PC-3 (cell line): ENCODE data around the gene NCEH1. TPM values are rescaled to one million over a fixed set of nuclear protein-coding genes. Genes with fewer than 3 reads are reported as not detected.

Source experiments
- ATAC-seq: fragments of 200-7000 bp; cut with Tn5 transposase; 2 replicates; pipeline ENCODE4 v1.9.1; 2020; ENCODE audit warnings: mild to moderate bottlenecking, moderate library complexity
- BruUV-seq: library from RNA; stranded (reverse); fragments of 400-500 nt; replicated peaks from 2 replicates; lab custom pipeline; 2021; lab: Mats Ljungman, UMichigan
- CTCF ChIA-PET: fragments of 300-600 bp; sonication (Branson Sonifier 250); formaldehyde crosslinking; loops from one replicate; lab custom pipeline; 2022; ENCODE audit warnings: antibody characterized with exemption; lab: Charles Lee
- POLR2A ChIA-PET: fragments of 300-600 bp; sonication (Branson Sonifier 250); formaldehyde crosslinking; loops from one replicate; lab custom pipeline; 2022; ENCODE audit warnings: antibody characterized with exemption; ENCODE audit not compliant: unreplicated experiment; lab: Charles Lee
- DNase-seq: peaks from one replicate; pipeline ENCODE4 v3.0.0-alpha.2; 2015
- H2AFZ ChIP-seq: fragments of 300-600 bp; sonication (generic); 2 replicates; pipeline ENCODE4 v1.6.0; 2016; ENCODE audit warnings: antibody characterized with exemption, low read length
- H3F3A ChIP-seq: fragments of 300-600 bp; sonication (generic); one replicate; pipeline ENCODE4 v1.6.0; 2017; ENCODE audit warnings: antibody characterized with exemption, low read length, control low read depth, mild to moderate bottlenecking; ENCODE audit not compliant: unreplicated experiment
- H3K27ac ChIP-seq: fragments of 300-600 bp; sonication (generic); 2 replicates; pipeline ENCODE4 v1.5.1; 2016; ENCODE audit warnings: mild to moderate bottlenecking, low read length
- H3K27me3 ChIP-seq: fragments of 300-600 bp; sonication (generic); 2 replicates; pipeline ENCODE4 v1.6.1; 2016; ENCODE audit warnings: low read length, mixed read lengths
- H3K36me3 ChIP-seq: fragments of 300-600 bp; sonication (generic); 2 replicates; pipeline ENCODE4 v1.6.1; 2016; ENCODE audit warnings: low read depth, mixed run types, low read length, mixed read lengths
- H3K4me1 ChIP-seq: fragments of 300-600 bp; sonication (generic); 2 replicates; pipeline ENCODE4 v1.5.1; 2016; ENCODE audit warnings: low read length; ENCODE audit not compliant: insufficient read depth
- H3K4me2 ChIP-seq: fragments of 300-600 bp; sonication (generic); 2 replicates; pipeline ENCODE4 v1.6.0; 2016; ENCODE audit warnings: low read length
- H3K4me3 ChIP-seq: fragments of 300-600 bp; sonication (generic); 2 replicates; pipeline ENCODE4 v1.5.1; 2016; ENCODE audit warnings: mild to moderate bottlenecking, low read length, mixed read lengths
- H3K79me2 ChIP-seq: fragments of 300-600 bp; sonication (generic); 2 replicates; pipeline ENCODE4 v1.6.1; 2017; ENCODE audit warnings: low read length, mixed read lengths
- H3K9ac ChIP-seq: fragments of 300-600 bp; sonication (generic); 2 replicates; pipeline ENCODE4 v1.6.0; 2016; ENCODE audit warnings: mild to moderate bottlenecking, low read length
- H3K9me2 ChIP-seq: fragments of 300-600 bp; sonication (generic); replicated peaks from 2 replicates; pipeline ENCODE4 v1.6.1; 2016; ENCODE audit warnings: mixed run types, low read length, mixed read lengths
- H3K9me3 ChIP-seq: fragments of 300-600 bp; sonication (generic); 2 replicates; pipeline ENCODE4 v1.6.1; 2016; ENCODE audit warnings: low read length, mixed read lengths
- H4K20me1 ChIP-seq: fragments of 300-600 bp; sonication (generic); 2 replicates; pipeline ENCODE4 v1.6.1; 2016; ENCODE audit warnings: low read length, mixed read lengths
- CTCF ChIP-seq: fragments of 300-600 bp; sonication (generic); conservative IDR thresholded peaks from 2 replicates; pipeline ENCODE4 v1.5.1; 2017; ENCODE audit warnings: antibody characterized with exemption, low read depth, mild to moderate bottlenecking, low read length
- EZH2 ChIP-seq: fragments of 300-600 bp; sonication (generic); IDR thresholded peaks from one replicate; pipeline ENCODE4 v1.6.1; 2017; ENCODE audit warnings: antibody characterized with exemption, mild to moderate bottlenecking, low read length; ENCODE audit not compliant: unreplicated experiment
- EZH2phosphoT487 ChIP-seq: fragments of 300-600 bp; sonication (generic); IDR thresholded peaks from 2 replicates; pipeline ENCODE4 v1.6.1; 2018; ENCODE audit warnings: mild to moderate bottlenecking, antibody characterized with exemption, low read length, borderline replicate concordance
- intact Hi-C: fragments of 100-400 bp; cut with micrococcal nuclease; formaldehyde crosslinking; loops from 2 replicates; pipeline ENCODE4 v1.9.0; 2023
- total RNA-seq: library from RNA; depleted of rRNA; stranded (reverse); fragments of >200 nt; gene quantifications from 2 replicates; pipeline ENCODE4 v1.2.3, GENCODE V29; 2014

Gene NCEH1
- total RNA-seq, 1 experiment from 2014 or later: 28.2 TPM

GRCh38 chr3:172679599-172679998, 31.3 kb downstream of the NCEH1 start:
- peaks cover 16% of the 10 kb centered on the region for H3K36me3 ChIP-seq
- TF ChIP-seq EZH2: no peak
- no peak for TF ChIP-seq CTCF
- no peak for TF ChIP-seq EZH2phosphoT487
- peaks cover 83% of the 10 kb centered on the region for H3K79me2 ChIP-seq
- H3K4me3 ChIP-seq: no peak overlapping the region
- ChIA-PET CTCF (no interaction called here), POLR2A (interaction anchor here (0.6 kb wide), 1 partner anchor 69 kb away, joined by 5 read pairs; no protein-coding TSS in a partner anchor)
- 0 out of 2 replicates have a peak, but pooled peaks cover 4% of the 10 kb centered on the region for H4K20me1 ChIP-seq
- no peaks in the 10 kb centered on the region for H3K9me2 ChIP-seq
- H3K9ac ChIP-seq: no peak overlapping the region
- no peak for ATAC-seq
- H2AFZ ChIP-seq: no peak overlapping the region
- no peak overlapping the region for H3K27ac ChIP-seq
- H3F3A ChIP-seq: no peaks in the 10 kb centered on the region
- no peaks in the 10 kb centered on the region for H3K27me3 ChIP-seq
- peaks cover 19% of the 10 kb centered on the region for H3K4me1 ChIP-seq
- no TSS peak for BruUV-seq
- no peak overlapping the region for H3K4me2 ChIP-seq
- H3K9me3 ChIP-seq: no peaks in the 10 kb centered on the region
- intact Hi-C loops: no loop called here
- DNase-seq: no peak

DNA sequence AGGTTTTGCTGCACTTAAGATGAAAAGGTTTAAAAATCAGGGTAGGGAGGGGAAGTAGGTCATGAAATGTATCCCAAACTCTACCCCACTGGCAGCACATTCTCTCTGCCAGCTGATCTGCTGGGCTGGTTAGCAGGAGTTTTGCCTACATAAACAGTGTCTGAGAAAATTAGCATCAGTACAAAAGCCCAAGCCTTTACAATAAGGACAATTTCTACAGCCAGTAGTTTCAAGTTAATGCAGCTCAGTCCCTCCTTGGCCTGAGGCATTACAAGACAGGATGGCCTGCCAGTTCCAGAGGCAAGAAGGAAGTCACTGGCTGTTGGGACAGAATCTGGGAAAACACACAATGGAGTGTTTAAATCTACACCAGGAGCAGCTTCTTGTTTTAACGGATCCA, 32.8 kb downstream of the NCEH1 start:
- 0 out of 2 replicates have a peak, but pooled peaks cover 4% of the 10 kb centered on the region for H4K20me1 ChIP-seq
- H3K36me3 ChIP-seq: peaks cover 16% of the 10 kb centered on the region
- DNase-seq: peak; percentile 37
- POLR2A ChIA-PET: interaction anchor here (0.5 kb wide), 1 partner anchor 72 kb away, joined by 10 read pairs; no protein-coding TSS in a partner anchor
- CTCF ChIA-PET: interaction anchor here (1.0 to 1.1 kb wide), 2 partner anchors 33 to 54 kb away, joined by 4 to 6 read pairs; partner anchors contain the start of gene NCEH1
- H3K27me3 ChIP-seq: no peaks in the 10 kb centered on the region
- H3K9me3 ChIP-seq: no peaks in the 10 kb centered on the region
- H3K27ac ChIP-seq: no peak overlapping the region
- H3K4me3 ChIP-seq: no peak overlapping the region
- no peak for TF ChIP-seq EZH2
- no peak for TF ChIP-seq CTCF
- TF ChIP-seq EZH2phosphoT487: no peak
- no peaks in the 10 kb centered on the region for H3F3A ChIP-seq
- no peaks in the 10 kb centered on the region for H3K9me2 ChIP-seq
- intact Hi-C loops: no loop called here
- no peak overlapping the region for H2AFZ ChIP-seq
- no peak overlapping the region for H3K4me2 ChIP-seq
- BruUV-seq: no TSS peak
- no peak overlapping the region for H3K9ac ChIP-seq
- ATAC-seq: peak; percentile 41
- peaks cover 85% of the 10 kb centered on the region for H3K79me2 ChIP-seq
- peaks cover 31% of the 10 kb centered on the region for H3K4me1 ChIP-seq

DNA sequence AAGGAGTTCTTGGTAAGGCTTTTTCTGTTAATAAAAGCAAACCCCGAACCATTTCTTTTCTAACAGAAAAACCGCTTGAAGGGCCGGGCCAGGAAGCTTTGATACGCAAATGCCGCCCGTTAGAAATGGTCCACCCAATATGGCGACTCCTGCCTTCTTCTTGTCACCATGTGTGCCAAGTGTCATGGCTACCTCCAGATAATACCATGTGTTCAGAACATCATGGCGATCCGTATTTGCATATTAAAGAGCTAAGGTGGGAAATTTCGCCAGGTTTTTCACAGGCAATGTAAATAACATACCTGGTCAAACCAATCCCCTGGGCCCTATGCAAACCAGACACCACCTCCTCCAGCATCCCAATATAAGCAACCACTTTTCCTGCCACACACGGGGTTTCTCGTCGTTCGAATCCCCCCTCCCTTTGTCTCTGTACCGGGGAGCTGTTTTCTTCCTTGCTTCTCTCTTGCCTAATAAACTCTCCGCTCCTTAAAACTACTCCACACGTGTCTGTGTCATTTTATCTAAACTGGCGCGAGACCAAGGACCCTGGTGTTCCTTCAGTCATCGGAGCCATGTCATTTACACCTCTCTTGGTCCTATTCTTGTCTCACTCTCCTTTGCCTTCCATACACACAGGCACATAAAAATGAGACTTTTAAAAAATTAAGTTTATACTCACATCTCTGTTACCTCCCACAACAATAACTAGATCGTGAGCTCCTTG, 34.5 kb downstream of the NCEH1 start:
- H3K4me3 ChIP-seq: no peak overlapping the region
- H4K20me1 ChIP-seq: 0 out of 2 replicates have a peak, but pooled peaks cover 11% of the 10 kb centered on the region
- peaks cover 36% of the 10 kb centered on the region for H3K4me1 ChIP-seq
- DNase-seq: no peak
- no TSS peak for BruUV-seq
- H2AFZ ChIP-seq: no peak overlapping the region
- no peaks in the 10 kb centered on the region for H3K9me2 ChIP-seq
- H3K9me3 ChIP-seq: no peaks in the 10 kb centered on the region
- H3F3A ChIP-seq: no peaks in the 10 kb centered on the region
- intact Hi-C loops: no loop called here
- peaks cover 86% of the 10 kb centered on the region for H3K79me2 ChIP-seq
- peak overlapping the region; percentile 35; the same call in 1 of the 2 replicates for H3K27ac ChIP-seq
- peaks cover 12% of the 10 kb centered on the region for H3K36me3 ChIP-seq
- ChIA-PET POLR2A (no interaction called here), CTCF (interaction anchor here (0.6 kb wide), 1 partner anchor 74 kb away, joined by 3 read pairs; the partner anchor contains the start of gene ECT2)
- no peak overlapping the region for H3K4me2 ChIP-seq
- no peak for TF ChIP-seq EZH2
- TF ChIP-seq CTCF: no peak
- no peak for TF ChIP-seq EZH2phosphoT487
- H3K9ac ChIP-seq: no peak overlapping the region
- ATAC-seq: no peak
- H3K27me3 ChIP-seq: no peaks in the 10 kb centered on the region
